ENCODE results near the gene ATP10A.

ATP10A gene

GRCh38 chr15:25697586-25697985, 165.5 kb downstream of the ATP10A start:
- DNase-seq: no peak

- DNase-seq: no peak
These were observed 167.0 kb downstream of the ATP10A start for GRCh38 chr15:25695875-25696760.

- no peak for DNase-seq
These were observed 168.3 kb downstream of the ATP10A start for GRCh38 chr15:25694823-25695312.

GRCh38 chr15:25694239-25694584, 168.9 kb downstream of the ATP10A start:
- DNase-seq: no peak

- peak; percentile 10 to 14 for DNase-seq
These were observed 169.5 kb downstream of the ATP10A start for GRCh38 chr15:25693321-25694238.

GRCh38 chr15:25691544-25692430, 171.3 kb downstream of the ATP10A start:
- no peak for DNase-seq

- no peak for DNase-seq
These were observed 172.2 kb downstream of the ATP10A start for GRCh38 chr15:25690673-25691543.

- no peak for DNase-seq
These were observed 173.5 kb downstream of the ATP10A start for GRCh38 chr15:25689592-25689991.

- DNase-seq: no peak
These were observed 175.0 kb downstream of the ATP10A start for GRCh38 chr15:25688166-25688565.

- DNase-seq: no peak
These were observed 175.4 kb downstream of the ATP10A start for GRCh38 chr15:25687689-25688088.

GRCh38 chr15:25687276-25687675, 175.9 kb downstream of the ATP10A start:
- no peak for DNase-seq

- no peak for DNase-seq
These were observed 176.3 kb downstream of the ATP10A start for GRCh38 chr15:25686780-25687179.

- DNase-seq: no peak
These were observed 178.4 kb downstream of the ATP10A start for GRCh38 chr15:25684521-25685431.

- no peak for DNase-seq
These were observed 179.2 kb downstream of the ATP10A start for GRCh38 chr15:25683911-25684310.

- no peak for DNase-seq
These were observed 179.7 kb downstream of the ATP10A start for GRCh38 chr15:25683415-25683814.

- no peak for DNase-seq
These were observed 180.8 kb downstream of the ATP10A start for GRCh38 chr15:25682340-25682739.

GRCh38 chr15:25680686-25681025, 182.5 kb downstream of the ATP10A start:
- DNase-seq: no peak

- DNase-seq: no peak
These were observed 183.0 kb downstream of the ATP10A start for GRCh38 chr15:25679964-25680685.

- DNase-seq: no peak
These were observed 183.6 kb downstream of the ATP10A start for GRCh38 chr15:25679492-25679891.

GRCh38 chr15:25678500-25678855, 184.6 kb downstream of the ATP10A start:
- no peak for DNase-seq
